HCT116 (cell line): Measurements from ENCODE around the gene SFTPB. TPM values are rescaled to one million over a fixed set of nuclear protein-coding genes. Genes with fewer than 3 reads are reported as not detected.
"Not testable (repeated sequence)": the region's sequence is repeated elsewhere in the genome, so short reads cannot be mapped to it uniquely, and the experiment has no call there.

Source experiments
- ATAC-seq: fragments of 200-7000 bp; cut with Tn5 transposase; 2 replicates; pipeline ENCODE4 v1.9.1; 2020; ENCODE audit warnings: mild to moderate bottlenecking, moderate library complexity
- BruUV-seq: library from RNA; stranded (reverse); fragments of 400-500 nt; replicated peaks from 2 replicates; lab custom pipeline; 2021; lab: Mats Ljungman, UMichigan
- CTCF ChIA-PET: fragments of 300-600 bp; sonication (Branson Sonifier 250); formaldehyde crosslinking; loops from one replicate; lab custom pipeline; 2021; ENCODE audit warnings: antibody characterized with exemption; lab: Charles Lee
- POLR2A ChIA-PET: fragments of 300-600, 350-600 bp; sonication (Branson Sonifier 250); formaldehyde crosslinking; loops from one replicate; lab custom pipeline; 2021; ENCODE audit warnings: antibody characterized with exemption; lab: Charles Lee
- RAD21 ChIA-PET, 2 experiments: fragments of 300-600 bp; sonication (Branson Sonifier 250); formaldehyde crosslinking; loops; one replicate each; lab custom pipeline; 2023; ENCODE audit warnings: low total read pairs in 2 of 2; ENCODE audit not compliant: uncharacterized antibody in 2 of 2, unreplicated experiment in 2 of 2, low non-redundant PET in 1 of 2; lab: Charles Lee
- DNase-seq: peaks from one replicate; pipeline ENCODE4 v3.0.0-alpha.2; 2010; ENCODE audit warnings: low read depth, low spot score
- H2AFZ ChIP-seq: fragments of 200-600 bp; shearing (Covaris generic), sonication (generic); 2 replicates; pipeline ENCODE4 v1.6.1; 2017; ENCODE audit warnings: low read depth, mixed run types, mixed read lengths, antibody characterized with exemption, low read length; ENCODE audit not compliant: poor library complexity, severe bottlenecking
- H3K27ac ChIP-seq: 2 replicates; pipeline ENCODE4 v1.5.1; 2012; ENCODE audit warnings: low read depth, low read length
- H3K27me3 ChIP-seq: fragments of 200-600 bp; sonication (generic); 2 replicates; pipeline ENCODE4 v1.6.1; 2016; ENCODE audit warnings: mixed run types, low read length, mixed read lengths; ENCODE audit not compliant: insufficient read depth
- H3K36me3 ChIP-seq, 2 experiments: fragments of 200-500 bp in 1 of 2; fragments of 200-600 bp in 1 of 2; sonication (Bioruptor generic) in 1 of 2; sonication (generic) in 1 of 2; 2 replicates each; pipeline versions ENCODE4 v1.5.1 to v1.6.1; 2014 to 2016; ENCODE audit warnings: low read length in 2 of 2, inconsistent platforms in 1 of 2, mixed read lengths in 1 of 2, mixed run types in 1 of 2; ENCODE audit not compliant: insufficient read depth in 2 of 2, control insufficient read depth in 1 of 2
- H3K4me1 ChIP-seq, 2 experiments: fragments of 200-600 bp in 1 of 2; sonication (generic) in 1 of 2; 2 replicates each; pipeline versions ENCODE4 v1.5.1 to v1.6.1; 2012 to 2017; ENCODE audit warnings: low read length in 2 of 2, inconsistent platforms in 1 of 2, mild to moderate bottlenecking in 1 of 2, mixed read lengths in 1 of 2, mixed run types in 1 of 2, moderate library complexity in 1 of 2; ENCODE audit not compliant: insufficient read depth in 2 of 2, control insufficient read depth in 1 of 2
- H3K4me2 ChIP-seq: fragments of 200-600 bp; sonication (generic); 2 replicates; pipeline ENCODE4 v1.6.1; 2017; ENCODE audit warnings: mixed run types, low read length, mixed read lengths
- H3K4me3 ChIP-seq, 2 experiments: fragments of 200-600 bp in 1 of 2; sonication (generic) in 1 of 2; replicated peaks in 1 of 2; 2 replicates each; pipeline ENCODE4 v1.5.1; 2011 to 2016; ENCODE audit warnings: low read length in 2 of 2, control low read depth in 1 of 2, low read depth in 1 of 2, mild to moderate bottlenecking in 1 of 2, mixed read lengths in 1 of 2, mixed run types in 1 of 2
- H3K79me2 ChIP-seq: fragments of 200-600 bp; sonication (generic); 2 replicates; pipeline ENCODE4 v1.6.1; 2017; ENCODE audit warnings: mild to moderate bottlenecking, mixed run types, low read length, moderate library complexity, mixed read lengths; ENCODE audit not compliant: insufficient read depth
- H3K9ac ChIP-seq: fragments of 200-600 bp; sonication (generic); 2 replicates; pipeline ENCODE4 v1.6.1; 2016; ENCODE audit warnings: low read length, mixed read lengths
- H3K9me2 ChIP-seq: fragments of 200-600 bp; sonication (generic), shearing (Covaris generic); 2 replicates; pipeline ENCODE4 v1.6.1; 2017; ENCODE audit warnings: mixed run types, mild to moderate bottlenecking, moderate library complexity; ENCODE audit not compliant: insufficient read depth
- H3K9me3 ChIP-seq, 2 experiments: fragments of 200-500 bp in 1 of 2; fragments of 200-600 bp in 1 of 2; sonication (Bioruptor generic) in 1 of 2; sonication (generic) in 1 of 2; 2 replicates each; pipeline ENCODE4 v1.6.1; 2014 to 2017; ENCODE audit warnings: low read length in 2 of 2, mixed read lengths in 2 of 2, inconsistent platforms in 1 of 2, low read depth in 1 of 2, mild to moderate bottlenecking in 1 of 2, mixed run types in 1 of 2, moderate library complexity in 1 of 2; ENCODE audit not compliant: control insufficient read depth in 1 of 2, insufficient read depth in 1 of 2
- H4K20me1 ChIP-seq: fragments of 200-600 bp; sonication (generic), shearing (Covaris generic); 2 replicates; pipeline ENCODE4 v1.6.1; 2017; ENCODE audit warnings: mixed run types, mild to moderate bottlenecking, moderate library complexity; ENCODE audit not compliant: insufficient read depth
- CBX3 ChIP-seq: IDR thresholded peaks from 2 replicates; pipeline ENCODE4 v1.6.1; 2012; ENCODE audit warnings: low read depth
- EZH2 ChIP-seq: fragments of 200-600 bp; sonication (generic); IDR thresholded peaks from 2 replicates; pipeline ENCODE4 v1.6.1; 2017; ENCODE audit warnings: antibody characterized with exemption, mixed run types
- EZH2phosphoT487 ChIP-seq: fragments of 200-600 bp; IDR thresholded peaks from 2 replicates; pipeline ENCODE4 v1.6.1; 2018; ENCODE audit warnings: antibody characterized with exemption, borderline replicate concordance
- MAX ChIP-seq: IDR thresholded peaks from 2 replicates; pipeline ENCODE4 v1.6.1; 2012
- SP1 ChIP-seq: IDR thresholded peaks from 2 replicates; pipeline ENCODE4 v1.6.1; 2012; ENCODE audit warnings: low read depth
- ZNF274 ChIP-seq: fragments of 200-500 bp; sonication (Bioruptor generic); IDR thresholded peaks from 2 replicates; pipeline ENCODE4 v1.6.1; 2014; ENCODE audit warnings: mild to moderate bottlenecking, low read depth, low read length, inconsistent platforms
- intact Hi-C: fragments of 100-400 bp; cut with micrococcal nuclease; formaldehyde crosslinking; loops from 2 replicates; pipeline ENCODE4 v1.10.0; 2022
- total RNA-seq: library from RNA; stranded (reverse); gene quantifications from one replicate; pipeline ENCODE4 v1.2.1, GENCODE V29; 2021; ENCODE audit not compliant: unreplicated experiment
- TF ChIP-seq, protein P1 (sequence below): IDR thresholded peaks from 2 replicates; pipeline ENCODE4 v1.6.1; 2011; ENCODE audit warnings: mild to moderate bottlenecking, low read length, moderate library complexity; ENCODE audit not compliant: insufficient replicate concordance; ENCODE audit errors: extremely low read depth

Gene SFTPB
- total RNA-seq, 1 experiment from 2014 or later, result 13.3 TPM

DNA sequence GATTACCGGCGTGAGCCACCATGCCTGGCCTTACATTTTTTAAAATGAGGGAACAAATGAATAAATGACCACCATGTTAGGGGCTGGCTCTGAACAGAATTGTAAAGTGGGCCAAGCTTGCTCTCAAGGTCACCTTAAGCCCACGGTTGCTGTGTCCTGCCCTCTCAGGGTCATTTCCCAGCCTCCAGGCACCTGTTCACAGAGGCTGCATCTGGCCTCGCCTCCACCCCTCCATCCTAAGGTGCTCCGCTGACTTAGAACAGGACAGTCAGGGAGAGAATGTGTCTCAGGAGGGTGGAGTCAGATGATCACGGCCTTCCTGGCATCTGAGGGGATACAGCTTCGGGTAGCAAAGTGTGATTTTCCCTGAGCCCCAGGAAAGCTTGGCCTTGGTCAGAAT is 7.3 kb downstream of the SFTPB start:
- H2AFZ ChIP-seq, result no peak overlapping the region
- DNase-seq, result no peak
- no peak overlapping the region for H3K4me3 ChIP-seq
- H3K27ac ChIP-seq, result no peak overlapping the region
- no peak overlapping the region for H3K9ac ChIP-seq
- H3K27me3 ChIP-seq, result no peaks in the 10 kb centered on the region
- peaks cover 0 to 15% of the 10 kb centered on the region in 2 experiments; a peak in 2 of 4 replicates for H3K4me1 ChIP-seq
- no peak overlapping the region for H3K4me2 ChIP-seq
- no peaks in the 10 kb centered on the region for H4K20me1 ChIP-seq
- H3K9me3 ChIP-seq, result no peaks in the 10 kb centered on the region
- RAD21 ChIA-PET, result no interaction called here
- H3K9me2 ChIP-seq, result no peaks in the 10 kb centered on the region
- no peak for TF ChIP-seq ZNF274
- no peak for TF ChIP-seq SP1
- no peak for TF ChIP-seq EZH2phosphoT487
- TF ChIP-seq CBX3, result no peak
- TF ChIP-seq MAX, result no peak
- TF ChIP-seq, protein P1, sequence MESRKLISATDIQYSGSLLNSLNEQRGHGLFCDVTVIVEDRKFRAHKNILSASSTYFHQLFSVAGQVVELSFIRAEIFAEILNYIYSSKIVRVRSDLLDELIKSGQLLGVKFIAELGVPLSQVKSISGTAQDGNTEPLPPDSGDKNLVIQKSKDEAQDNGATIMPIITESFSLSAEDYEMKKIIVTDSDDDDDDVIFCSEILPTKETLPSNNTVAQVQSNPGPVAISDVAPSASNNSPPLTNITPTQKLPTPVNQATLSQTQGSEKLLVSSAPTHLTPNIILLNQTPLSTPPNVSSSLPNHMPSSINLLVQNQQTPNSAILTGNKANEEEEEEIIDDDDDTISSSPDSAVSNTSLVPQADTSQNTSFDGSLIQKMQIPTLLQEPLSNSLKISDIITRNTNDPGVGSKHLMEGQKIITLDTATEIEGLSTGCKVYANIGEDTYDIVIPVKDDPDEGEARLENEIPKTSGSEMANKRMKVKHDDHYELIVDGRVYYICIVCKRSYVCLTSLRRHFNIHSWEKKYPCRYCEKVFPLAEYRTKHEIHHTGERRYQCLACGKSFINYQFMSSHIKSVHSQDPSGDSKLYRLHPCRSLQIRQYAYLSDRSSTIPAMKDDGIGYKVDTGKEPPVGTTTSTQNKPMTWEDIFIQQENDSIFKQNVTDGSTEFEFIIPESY, result no peak
- no peak for TF ChIP-seq EZH2
- TF ChIP-seq, all 23 proteins: peak for 0
- ChIA-PET POLR2A (no interaction called here), CTCF (no interaction called here)
- no peak for ATAC-seq
- Histone ChIP-seq H3K36me3 (peaks cover 0 to 5% of the 10 kb centered on the region in 2 experiments; a peak in 3 of 4 replicates), H3K79me2 (no peaks in the 10 kb centered on the region)
- BruUV-seq, result no TSS peak
- intact Hi-C loops, result no loop called here

DNA sequence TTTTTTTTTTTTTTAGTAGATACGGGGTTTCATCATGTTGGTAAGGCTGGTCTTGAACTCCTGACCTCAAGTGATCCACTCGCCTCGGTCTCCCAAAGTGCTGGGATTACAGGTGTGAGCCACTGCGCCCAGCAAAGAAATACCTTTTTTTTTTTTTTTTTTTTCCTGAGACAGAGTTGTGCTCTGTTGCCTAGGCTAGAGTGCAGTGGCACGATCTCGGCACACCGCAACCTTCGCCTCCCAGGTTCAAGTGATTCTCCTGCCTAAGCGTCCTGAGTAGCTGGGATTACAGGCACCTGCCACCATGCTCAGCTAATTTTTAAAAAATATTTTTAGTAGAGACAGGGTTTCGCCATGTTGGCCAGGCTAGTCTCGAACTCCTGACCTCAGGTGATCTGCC is 7.7 kb downstream of the SFTPB start:
- H3K9ac ChIP-seq, intact Hi-C loops, CTCF ChIA-PET, H4K20me1 ChIP-seq, H3K9me3 ChIP-seq, H3K9me2 ChIP-seq, H3K27me3 ChIP-seq, ATAC-seq, RAD21 ChIA-PET, H3K4me3 ChIP-seq, BruUV-seq, H3K4me2 ChIP-seq, H3K79me2 ChIP-seq, POLR2A ChIA-PET, H3K36me3 ChIP-seq, DNase-seq, H2AFZ ChIP-seq, H3K27ac ChIP-seq: not testable (repeated sequence)
- H3K4me1 ChIP-seq, result peaks cover 0 to 15% of the 10 kb centered on the region in 2 experiments; a peak in 2 of 4 replicates
